Cardiac muscle cell (in vitro differentiated cells and primary cell): Measurements from ENCODE around the gene PPP3R1. TPM values are rescaled to one million over a fixed set of nuclear protein-coding genes. Genes with fewer than 3 reads are reported as not detected.
"Not testable (repeated sequence)": the region's sequence is repeated elsewhere in the genome, so short reads cannot be mapped to it uniquely, and the experiment has no call there.

Experiments used
- DNase-seq, 2 donors: peaks; one replicate each; pipeline versions ENCODE4 v3.0.0 to v3.0.0-alpha.2; 2010 to 2017; ENCODE audit warnings: low read depth in 1 of 2, low spot score in 1 of 2
- H3K27ac ChIP-seq: fragments of 200-600 bp; sonication (generic); 2 replicates; pipeline ENCODE4 v1.5.1; 2016
- H3K27me3 ChIP-seq: fragments of 200-600 bp; sonication (generic); 2 replicates; pipeline ENCODE4 v1.6.0; 2016; ENCODE audit warnings: control low read depth
- H3K36me3 ChIP-seq: fragments of 200-600 bp; sonication (generic); 2 replicates; pipeline ENCODE4 v1.5.1; 2016; ENCODE audit warnings: control low read depth
- H3K4me1 ChIP-seq: fragments of 200-600 bp; sonication (generic); 2 replicates; pipeline ENCODE4 v1.8.1; 2017; ENCODE audit warnings: low read depth, mild to moderate bottlenecking, mixed run types
- H3K4me3 ChIP-seq: fragments of 200-600 bp; sonication (generic); 2 replicates; pipeline ENCODE4 v1.5.1; 2016; ENCODE audit warnings: mild to moderate bottlenecking
- H3K9me3 ChIP-seq: fragments of 200-600 bp; sonication (generic); 2 replicates; pipeline ENCODE4 v1.5.1; 2017; ENCODE audit warnings: low read depth, mild to moderate bottlenecking, control low read depth
- CTCF ChIP-seq: IDR thresholded peaks from 2 replicates; pipeline ENCODE4 v1.5.1; 2012; ENCODE audit warnings: low read depth, mild to moderate bottlenecking, low read length
- polyA plus RNA-seq: library from polyadenylated mRNA; unstranded; fragments of >200 nt; fragmentation: Nextera tagmentation; extraction: Ambion mirVana; gene quantifications from 2 replicates; pipeline ENCODE4 v1.2.1, GENCODE V29; 2016
- total RNA-seq: library from RNA; depleted of rRNA; stranded (reverse); fragments of >200 nt; gene quantifications from 2 replicates; pipeline ENCODE4 v1.2.3, GENCODE V29; 2016

The PPP3R1 gene
- total and polyA plus RNA-seq, 2 experiments from 2014 or later: 2.3 to 17.0 TPM

GRCh38 chr2:68178954-68179627, 73.2 kb downstream of the PPP3R1 start:
- TF ChIP-seq CTCF: no peak
- H3K4me3 ChIP-seq: no peak overlapping the region
- no peak for DNase-seq
- H3K4me1 ChIP-seq: no peaks in the 10 kb centered on the region
- peaks cover 27% of the 10 kb centered on the region for H3K36me3 ChIP-seq
- no peaks in the 10 kb centered on the region for H3K27me3 ChIP-seq
- H3K9me3 ChIP-seq: no peaks in the 10 kb centered on the region
- no peak overlapping the region for H3K27ac ChIP-seq

DNA sequence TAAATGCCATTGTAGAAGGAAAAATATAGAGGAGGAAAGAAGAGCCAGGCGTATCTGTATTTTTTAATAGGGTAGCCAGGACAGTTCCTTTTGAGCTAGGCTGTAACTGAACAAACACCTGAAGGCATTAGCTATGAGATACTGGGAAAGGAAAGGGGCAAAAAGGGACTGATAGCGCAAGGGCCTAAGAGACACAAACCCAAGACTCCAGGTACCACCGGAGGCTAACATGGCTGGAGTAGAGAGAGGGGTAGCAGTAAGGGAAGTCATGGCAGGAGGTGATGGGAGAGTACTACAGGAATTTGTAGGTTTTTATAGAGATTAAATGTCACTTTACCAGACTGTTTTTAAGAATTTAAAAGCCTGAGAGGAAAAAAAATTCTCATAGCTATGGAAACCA, 73.9 kb downstream of the PPP3R1 start:
- H3K27ac ChIP-seq: no peak overlapping the region
- DNase-seq: no peak
- H3K36me3 ChIP-seq: peaks cover 21% of the 10 kb centered on the region
- H3K27me3 ChIP-seq: no peaks in the 10 kb centered on the region
- no peak overlapping the region for H3K4me3 ChIP-seq
- no peaks in the 10 kb centered on the region for H3K4me1 ChIP-seq
- no peaks in the 10 kb centered on the region for H3K9me3 ChIP-seq
- TF ChIP-seq CTCF: no peak

DNA sequence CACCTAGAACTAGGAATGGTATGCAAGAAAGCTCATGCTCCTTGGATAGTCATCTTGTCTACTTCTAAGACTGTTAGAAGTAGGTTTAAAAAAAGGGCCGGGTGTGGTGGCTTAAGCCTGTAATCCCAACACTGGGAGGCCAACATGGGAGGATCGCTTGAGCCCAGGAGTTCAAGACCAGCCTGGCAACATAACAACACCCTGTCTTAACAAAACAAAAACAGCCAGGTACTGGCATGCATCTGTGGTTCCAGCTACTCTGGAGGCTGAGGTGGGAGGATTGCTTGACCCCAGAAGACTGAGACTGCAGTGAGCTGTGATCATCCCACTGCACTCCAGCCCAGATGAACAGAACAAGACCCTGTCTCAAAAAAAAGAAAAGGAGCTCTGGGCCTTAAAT, 74.8 kb downstream of the PPP3R1 start:
- TF ChIP-seq CTCF: no peak
- peak overlapping the region; percentile 45 for H3K27ac ChIP-seq
- H3K4me3 ChIP-seq: no peak overlapping the region
- no peaks in the 10 kb centered on the region for H3K9me3 ChIP-seq
- no peak for DNase-seq
- H3K36me3 ChIP-seq: peaks cover 21% of the 10 kb centered on the region
- H3K4me1 ChIP-seq: no peaks in the 10 kb centered on the region
- no peaks in the 10 kb centered on the region for H3K27me3 ChIP-seq

GRCh38 chr2:68176657-68177056, 75.7 kb downstream of the PPP3R1 start:
- no peak for TF ChIP-seq CTCF
- no peak for DNase-seq
- Histone ChIP-seq H3K4me1 (no peaks in the 10 kb centered on the region), H3K27ac (no peak overlapping the region), H3K36me3 (peaks cover 21% of the 10 kb centered on the region), H3K27me3 (no peaks in the 10 kb centered on the region), H3K9me3 (no peaks in the 10 kb centered on the region), H3K4me3 (no peak overlapping the region)

DNA sequence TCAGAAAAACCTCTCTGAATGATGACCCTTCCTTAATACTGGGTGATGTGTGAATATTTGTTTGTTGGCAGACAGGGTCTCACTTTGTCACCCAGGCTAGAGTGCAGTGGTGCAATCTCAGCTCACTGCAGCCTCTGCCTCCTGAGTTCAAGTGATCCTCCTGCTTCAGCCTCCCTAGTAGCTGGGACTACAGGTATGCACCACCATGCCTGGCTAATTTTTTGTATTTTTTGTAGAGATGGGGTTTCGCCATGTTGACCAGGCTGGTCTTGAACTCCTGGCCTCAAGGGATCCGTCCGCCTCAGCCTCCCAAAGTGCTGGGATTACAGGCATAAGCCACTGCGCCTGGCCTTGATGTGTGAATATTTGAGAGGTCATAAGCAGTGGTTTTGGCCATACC, 77.1 kb downstream of the PPP3R1 start:
- H3K4me3 ChIP-seq, H3K27ac ChIP-seq, H3K27me3 ChIP-seq, H3K4me1 ChIP-seq, DNase-seq, H3K9me3 ChIP-seq: not testable (repeated sequence)
- H3K36me3 ChIP-seq: peaks cover 14% of the 10 kb centered on the region

- Histone ChIP-seq H3K27me3 (no peaks in the 10 kb centered on the region), H3K36me3 (peaks cover 9% of the 10 kb centered on the region), H3K9me3 (no peaks in the 10 kb centered on the region), H3K27ac (no peak overlapping the region), H3K4me1 (no peaks in the 10 kb centered on the region), H3K4me3 (no peak overlapping the region)
- no peak for DNase-seq
- TF ChIP-seq CTCF: no peak
Measured at GRCh38 chr2:68172990-68173700, 79.2 kb downstream of the PPP3R1 start.
